ENCODE results near the gene ST6GAL2.

GRCh38 chr2:106847366-106847765 lies 38.6 kb downstream of the ST6GAL2 start:
- TF ChIP-seq CTCF (IDR thresholded peaks at IDR 0.05) (no peak), POLR2A (IDR thresholded peaks at IDR 0.05) (no peak)
